HG03025 (cell line): ENCODE measurements around the gene NTM.
"Not testable (repeated sequence)": the region's sequence is repeated elsewhere in the genome, so short reads cannot be mapped to it uniquely, and the experiment has no call there.

Source experiments
- ATAC-seq: cut with Tn5 transposase; IDR thresholded peaks from one replicate; pipeline ENCODE4 v1.9.1; 2021; ENCODE audit warnings: mild to moderate bottlenecking, moderate library complexity; ENCODE audit not compliant: unreplicated experiment, low FRiP score

Gene NTM

GRCh38 chr11:132336781-132337535, 966.5 kb downstream of the NTM start:
- no peak for ATAC-seq

- no peak for ATAC-seq
These were observed 967.5 kb downstream of the NTM start for GRCh38 chr11:132337819-132338416.

GRCh38 chr11:132342408-132342807, 972.0 kb downstream of the NTM start:
- ATAC-seq: no peak

- peak; percentile 50 for ATAC-seq
These were observed 973.2 kb downstream of the NTM start for GRCh38 chr11:132343445-132344175.

- ATAC-seq: no peak
These were observed 976.2 kb downstream of the NTM start for GRCh38 chr11:132346558-132347148.

GRCh38 chr11:132347156-132348090, 977.0 kb downstream of the NTM start:
- no peak for ATAC-seq

- no peak for ATAC-seq
These were observed 979.7 kb downstream of the NTM start for GRCh38 chr11:132349811-132350733.

GRCh38 chr11:132351050-132351449, 980.6 kb downstream of the NTM start:
- no peak for ATAC-seq

GRCh38 chr11:132352497-132352896, 982.1 kb downstream of the NTM start:
- ATAC-seq: no peak

- no peak for ATAC-seq
These were observed 982.8 kb downstream of the NTM start for GRCh38 chr11:132353255-132353654.

GRCh38 chr11:132357811-132358572, 987.6 kb downstream of the NTM start:
- peak; percentile 72 for ATAC-seq

- peak; percentile 63 for ATAC-seq
These were observed 988.1 kb downstream of the NTM start for GRCh38 chr11:132358573-132358953.

GRCh38 chr11:132361011-132361550, 990.7 kb downstream of the NTM start:
- ATAC-seq: no peak

GRCh38 chr11:132365650-132366049, 995.2 kb downstream of the NTM start:
- ATAC-seq: no peak

- ATAC-seq: no peak
These were observed 996.9 kb downstream of the NTM start for GRCh38 chr11:132367293-132367692.

GRCh38 chr11:132370114-132370513, 999.7 kb downstream of the NTM start:
- ATAC-seq: not testable (repeated sequence)

- ATAC-seq: no peak
These were observed 1003.2 kb downstream of the NTM start for GRCh38 chr11:132373405-132374143.
